Stimulated activated CD8-positive, alpha-beta memory T cell treated with anti-CD3 and anti-CD28 coated beads, Interleukin-7, amount 100 ng/mL, for 48 hours (primary cell): ENCODE measurements around the gene PCDHB3.
"Not testable (repeated sequence)": the region's sequence is repeated elsewhere in the genome, so short reads cannot be mapped to it uniquely, and the experiment has no call there.

Experiments used
- DNase-seq, 2 donors: peaks; one replicate each; pipeline ENCODE4 v3.0.0-alpha.2; 2020; ENCODE audit warnings: low read depth in 1 of 2; ENCODE audit errors: extremely low read depth in 1 of 2

Gene PCDHB3

GRCh38 chr5:141135718-141136266, 35.5 kb downstream of the PCDHB3 start:
- DNase-seq: no peak

- not testable (repeated sequence) for DNase-seq
These were observed 37.1 kb downstream of the PCDHB3 start for GRCh38 chr5:141137346-141137745.

- no peak for DNase-seq
These were observed 49.5 kb downstream of the PCDHB3 start, which contains the start of gene PCDHB6 for GRCh38 chr5:141149812-141150211. PCDHB6 (plus strand) TSS chr5:141150057; CDS start chr5:141150258, 201 bp downstream.

- no peak for DNase-seq
These were observed 50.1 kb downstream of the PCDHB3 start for GRCh38 chr5:141150224-141150992.

- no peak for DNase-seq
These were observed 50.7 kb downstream of the PCDHB3 start for GRCh38 chr5:141150993-141151325.

- DNase-seq: not testable (repeated sequence)
These were observed 51.4 kb downstream of the PCDHB3 start for GRCh38 chr5:141151632-141152031.

GRCh38 chr5:141152096-141152495, 51.8 kb downstream of the PCDHB3 start:
- DNase-seq: not testable (repeated sequence)
